Activated CD8-positive, alpha-beta memory T cell treated with anti-CD3 and anti-CD28 coated beads, Interleukin-2, amount 50 U/mL, for 1 hour (primary cell): Measurements from ENCODE around the gene SRRM3.
"Not testable (repeated sequence)": the region's sequence is repeated elsewhere in the genome, so short reads cannot be mapped to it uniquely, and the experiment has no call there.

Source experiments
- DNase-seq: peaks from one replicate; pipeline ENCODE4 v3.0.0-alpha.2; 2020; ENCODE audit errors: extremely low read depth

Gene SRRM3

DNA sequence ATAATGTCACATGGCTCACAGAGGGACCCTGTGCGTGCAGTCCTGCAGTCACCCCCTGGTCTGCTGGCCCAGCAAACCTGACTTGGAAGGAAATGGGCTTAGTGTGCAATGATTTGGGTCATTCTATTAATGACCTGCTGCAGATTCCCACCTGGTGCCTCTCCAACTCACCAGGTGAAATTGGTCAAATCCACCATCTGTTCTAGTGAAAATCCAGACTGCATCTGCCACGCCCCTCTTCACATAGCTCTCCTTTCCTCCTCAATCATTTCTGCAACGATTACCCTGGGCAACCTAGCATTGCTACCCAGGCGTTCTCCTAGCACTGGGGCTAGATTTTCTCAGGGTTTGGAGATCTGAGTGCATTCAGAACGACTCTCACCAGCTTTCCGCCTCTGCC lies 29.4 kb downstream of the SRRM3 start:
- no peak for DNase-seq

DNA sequence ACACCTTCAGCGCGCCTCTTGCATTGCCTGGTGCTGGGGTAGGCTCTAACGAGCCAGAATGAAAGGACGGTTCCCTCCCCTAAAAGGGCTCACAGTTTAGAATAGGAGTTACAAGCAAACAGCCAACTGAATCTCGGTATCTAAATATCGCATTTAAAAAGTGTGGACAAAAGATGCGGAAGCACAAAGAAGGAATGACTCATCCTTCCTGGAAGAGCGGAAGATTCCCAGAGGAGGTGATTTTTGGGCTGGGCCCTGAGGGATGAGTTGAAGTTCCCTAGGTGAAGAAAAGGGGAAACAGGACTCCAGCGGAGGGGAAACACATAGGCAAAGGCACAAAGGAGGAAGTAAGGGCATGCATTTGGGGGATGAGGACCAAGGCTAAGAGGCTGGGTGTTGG lies 29.9 kb downstream of the SRRM3 start:
- no peak for DNase-seq

DNA sequence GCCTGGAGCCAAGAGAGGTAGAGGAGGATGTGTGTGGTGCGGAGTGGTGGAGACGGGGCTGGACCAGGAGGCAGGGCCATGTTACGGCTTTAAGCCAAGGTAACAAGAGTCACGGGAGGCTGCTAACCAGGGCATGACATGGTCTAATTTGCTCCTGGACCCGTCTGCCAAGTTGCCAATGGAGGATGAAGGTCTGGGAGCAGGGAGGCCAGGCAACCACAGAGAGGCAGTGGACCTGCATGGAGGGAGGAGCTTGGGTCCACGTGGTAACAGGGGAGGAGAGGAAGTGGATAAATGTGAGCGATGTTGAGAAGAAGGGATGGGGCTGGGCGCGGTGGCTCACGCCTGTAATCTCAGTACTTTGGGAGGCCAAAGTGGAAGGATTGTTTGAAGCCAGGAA lies 31.0 kb downstream of the SRRM3 start:
- no peak for DNase-seq

DNA sequence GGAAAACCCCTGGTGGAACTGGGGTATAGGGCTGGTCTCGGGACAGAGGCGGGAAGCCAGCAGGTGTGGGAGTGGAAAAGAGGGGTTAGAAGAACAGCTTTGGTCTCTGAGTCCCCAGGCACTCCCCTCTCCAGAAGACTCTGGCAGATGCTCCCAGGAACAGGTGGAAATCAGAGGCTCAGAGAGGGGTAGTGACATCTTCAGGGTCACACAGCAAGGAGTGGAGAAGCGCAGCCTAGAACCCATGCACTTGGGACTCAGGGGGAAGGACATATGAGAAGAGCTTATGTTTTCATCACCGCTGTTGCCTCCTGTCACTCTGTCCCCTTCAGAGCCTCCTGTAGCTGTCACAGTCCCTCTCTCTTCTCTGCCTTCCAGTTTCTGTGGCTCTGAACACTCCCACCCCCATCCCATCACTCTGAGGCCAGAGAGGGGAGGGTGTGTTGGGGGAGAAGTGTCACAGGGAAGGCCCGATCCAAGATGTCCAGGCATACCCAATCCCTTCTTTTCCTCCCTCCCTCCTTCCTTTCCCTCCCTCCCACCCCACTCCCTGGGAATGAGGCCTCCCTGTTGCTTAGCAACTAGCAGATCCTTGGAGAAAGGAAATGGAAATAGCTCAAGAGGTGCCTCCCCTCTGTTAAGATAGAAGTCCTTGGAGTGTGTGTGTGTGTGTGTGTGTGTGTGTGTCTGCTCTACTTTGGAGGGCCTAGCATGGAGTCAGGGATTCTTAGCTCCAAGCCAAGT lies 32.0 kb downstream of the SRRM3 start:
- no peak for DNase-seq

GRCh38 chr7:76234282-76234584 lies 32.5 kb downstream of the SRRM3 start:
- DNase-seq, result no peak

GRCh38 chr7:76234931-76235441 lies 33.3 kb downstream of the SRRM3 start:
- peak; percentile 10 for DNase-seq

DNA sequence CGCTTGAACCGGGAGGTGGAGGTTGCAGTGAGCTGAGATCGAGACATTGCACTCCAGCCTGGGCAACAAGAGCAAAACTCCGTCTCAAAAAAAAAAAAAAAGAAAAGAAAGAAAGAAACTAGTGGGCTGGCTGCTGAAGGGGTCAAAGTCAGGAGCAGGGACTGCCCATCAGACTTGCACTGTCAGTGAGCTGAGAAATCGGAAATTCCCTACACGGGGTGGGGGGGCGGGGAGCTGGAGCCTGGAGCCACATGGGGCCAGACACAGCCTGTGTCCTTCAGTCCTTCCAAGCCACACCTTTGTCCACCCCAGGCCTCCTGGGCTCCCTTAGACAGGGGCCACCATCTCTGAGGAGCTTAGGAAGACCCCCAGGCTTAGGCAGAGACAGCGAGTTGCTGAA lies 34.5 kb downstream of the SRRM3 start:
- DNase-seq, result no peak

DNA sequence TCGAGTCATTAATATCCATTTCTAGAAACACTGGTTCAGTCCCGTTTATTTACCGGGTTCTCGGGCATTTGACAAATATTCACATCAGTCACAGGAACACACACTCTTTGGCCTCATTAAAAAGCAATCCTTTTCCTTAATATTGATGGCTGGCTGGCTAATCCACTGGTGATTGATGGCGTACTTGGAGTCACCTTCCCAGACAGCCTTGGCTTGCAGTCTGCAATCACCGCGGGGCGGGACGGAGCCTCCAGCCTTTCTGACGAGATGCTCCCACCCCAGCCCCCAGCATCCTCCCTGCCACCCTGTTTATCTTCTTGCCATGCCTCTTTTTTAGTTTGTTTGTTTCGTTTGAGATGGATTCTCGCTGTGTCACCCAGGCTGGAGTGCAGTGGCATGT lies 36.6 kb downstream of the SRRM3 start:
- no peak for DNase-seq

DNA sequence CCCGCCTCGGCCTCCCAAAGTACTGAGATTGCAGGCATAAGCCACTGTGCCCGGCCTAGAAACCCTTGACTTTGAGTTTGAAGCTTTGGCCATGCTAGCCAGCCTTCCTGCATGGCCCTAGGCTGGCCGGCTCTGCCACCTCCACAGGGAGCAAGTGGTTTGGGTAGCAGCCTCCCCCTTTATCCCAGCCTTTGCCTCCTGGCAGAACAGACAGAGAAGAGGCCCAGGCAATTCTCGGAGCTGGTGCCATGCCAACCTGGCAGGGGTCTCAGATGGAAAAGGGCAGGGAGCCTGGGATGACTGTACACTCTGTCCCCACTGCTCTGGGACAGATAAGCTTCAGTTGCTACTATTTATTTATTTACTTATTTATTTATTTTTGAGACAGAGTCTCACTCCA lies 39.4 kb downstream of the SRRM3 start:
- no peak for DNase-seq

GRCh38 chr7:76242517-76243063 lies 40.9 kb downstream of the SRRM3 start:
- DNase-seq, result not testable (repeated sequence)

DNA sequence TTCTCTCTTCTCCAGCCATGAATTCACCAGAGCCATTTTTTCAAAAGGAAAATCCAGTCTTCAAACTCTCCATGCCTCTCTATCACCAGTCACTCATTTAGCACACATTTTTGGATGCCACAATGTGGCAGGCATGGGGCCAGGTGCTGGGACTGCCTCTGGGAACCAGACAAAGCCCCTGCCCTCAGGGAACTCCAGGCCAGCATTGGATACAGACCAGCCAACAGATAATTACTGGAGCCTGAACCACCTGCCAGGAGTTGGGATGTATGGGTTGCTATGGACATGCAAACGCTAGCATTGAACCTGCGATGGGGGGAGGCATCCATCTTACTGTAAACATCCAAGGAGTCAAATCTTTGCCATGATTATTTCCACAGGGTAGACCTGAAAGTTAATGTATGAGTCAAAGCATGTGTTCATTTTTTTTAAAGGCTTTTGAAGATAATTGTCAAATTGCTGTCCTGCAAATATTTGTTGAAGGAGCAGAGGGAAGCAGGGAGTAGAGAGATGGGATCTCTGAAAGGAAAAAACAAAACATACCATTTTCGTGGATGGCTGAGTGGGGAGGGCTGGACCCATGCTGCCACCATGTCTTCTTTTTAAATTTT lies 43.2 kb downstream of the SRRM3 start:
- DNase-seq, result no peak

DNA sequence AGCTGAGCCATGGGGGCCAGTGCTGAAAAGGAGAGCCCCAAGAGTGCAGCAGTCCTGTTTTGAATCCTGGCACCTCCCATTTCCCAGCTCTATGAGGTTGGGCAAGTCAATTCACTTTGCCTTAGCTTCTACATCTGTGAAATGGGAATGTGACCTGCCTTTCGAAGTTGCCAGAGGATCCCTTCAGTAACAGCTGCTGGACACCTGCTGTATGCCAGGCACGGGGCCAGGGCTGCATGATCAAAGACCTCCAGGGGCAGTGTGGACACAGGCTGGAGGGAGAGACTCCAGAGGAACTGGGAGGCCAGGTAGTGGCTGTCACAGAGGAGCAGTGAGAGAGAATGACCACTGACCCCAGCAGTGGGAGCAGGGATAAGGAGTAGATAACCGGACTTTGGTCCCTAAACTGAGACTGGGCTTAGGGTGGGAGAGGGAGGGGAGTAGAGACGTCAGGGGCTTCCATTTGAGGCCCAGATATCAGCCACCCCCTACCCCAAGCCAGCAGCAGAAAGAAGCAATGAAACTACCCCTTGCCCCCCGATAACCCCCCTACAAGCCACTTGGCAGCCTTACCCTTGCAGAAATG lies 45.2 kb downstream of the SRRM3 start:
- DNase-seq, result no peak

GRCh38 chr7:76247938-76248337 lies 46.2 kb downstream of the SRRM3 start:
- no peak for DNase-seq

DNA sequence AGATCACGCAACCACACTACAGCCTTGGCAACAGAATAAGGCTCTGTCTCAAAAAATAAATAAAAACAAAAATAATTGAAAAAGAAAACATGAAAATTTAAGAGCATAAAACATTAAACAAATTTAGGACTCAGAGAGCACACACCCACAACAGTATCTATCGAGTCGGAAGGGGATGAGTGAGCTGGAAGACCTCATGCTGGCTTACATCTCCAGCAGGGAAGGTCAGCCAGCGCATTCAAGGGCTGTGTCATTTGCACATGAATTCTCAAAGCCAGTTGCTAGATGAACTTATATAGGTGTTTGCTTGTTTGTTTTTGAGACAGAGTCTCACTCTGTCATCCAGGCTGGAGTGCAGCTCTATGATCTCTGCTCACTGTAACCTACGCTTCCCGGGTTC lies 50.3 kb downstream of the SRRM3 start:
- no peak for DNase-seq

DNA sequence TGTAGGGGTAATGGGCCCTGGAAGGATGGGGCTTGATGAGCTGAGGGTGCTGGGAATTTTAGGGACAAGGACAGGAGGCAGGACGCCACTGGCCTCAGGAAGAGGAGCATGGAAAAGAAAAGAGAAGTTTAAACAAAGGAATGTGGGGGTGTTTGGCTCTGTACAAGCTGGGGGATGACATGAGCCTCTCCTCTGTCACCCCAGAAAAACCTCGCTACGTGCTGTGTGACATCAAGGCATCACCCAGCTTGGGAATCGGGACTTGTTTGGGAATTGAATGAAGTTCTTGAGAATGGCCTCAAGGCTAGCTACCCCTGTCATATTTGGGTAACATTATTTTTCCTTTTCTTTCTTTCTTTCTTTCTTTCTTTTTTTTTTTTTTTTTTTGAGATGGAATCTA lies 53.1 kb downstream of the SRRM3 start:
- DNase-seq, result no peak

DNA sequence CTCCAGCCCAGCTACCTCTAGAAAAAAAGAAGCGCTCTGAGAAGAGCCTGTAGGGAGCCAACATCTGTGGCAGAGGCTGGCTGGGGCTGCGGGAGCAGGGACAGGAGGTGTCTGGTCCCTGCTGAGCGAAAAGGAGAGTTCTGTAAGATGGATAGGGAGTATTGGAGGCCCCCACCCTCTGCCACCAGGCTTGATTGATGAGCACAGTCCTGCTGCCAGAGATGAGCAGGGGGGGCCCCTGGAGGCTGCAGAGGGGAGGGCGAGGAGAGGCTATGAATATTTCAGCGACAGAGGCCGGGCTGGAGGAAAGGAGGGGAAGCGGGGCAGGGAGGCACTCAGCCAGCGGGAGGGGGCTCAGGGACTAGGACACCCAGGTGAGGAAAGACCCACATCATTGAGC lies 56.3 kb downstream of the SRRM3 start:
- no peak for DNase-seq

DNA sequence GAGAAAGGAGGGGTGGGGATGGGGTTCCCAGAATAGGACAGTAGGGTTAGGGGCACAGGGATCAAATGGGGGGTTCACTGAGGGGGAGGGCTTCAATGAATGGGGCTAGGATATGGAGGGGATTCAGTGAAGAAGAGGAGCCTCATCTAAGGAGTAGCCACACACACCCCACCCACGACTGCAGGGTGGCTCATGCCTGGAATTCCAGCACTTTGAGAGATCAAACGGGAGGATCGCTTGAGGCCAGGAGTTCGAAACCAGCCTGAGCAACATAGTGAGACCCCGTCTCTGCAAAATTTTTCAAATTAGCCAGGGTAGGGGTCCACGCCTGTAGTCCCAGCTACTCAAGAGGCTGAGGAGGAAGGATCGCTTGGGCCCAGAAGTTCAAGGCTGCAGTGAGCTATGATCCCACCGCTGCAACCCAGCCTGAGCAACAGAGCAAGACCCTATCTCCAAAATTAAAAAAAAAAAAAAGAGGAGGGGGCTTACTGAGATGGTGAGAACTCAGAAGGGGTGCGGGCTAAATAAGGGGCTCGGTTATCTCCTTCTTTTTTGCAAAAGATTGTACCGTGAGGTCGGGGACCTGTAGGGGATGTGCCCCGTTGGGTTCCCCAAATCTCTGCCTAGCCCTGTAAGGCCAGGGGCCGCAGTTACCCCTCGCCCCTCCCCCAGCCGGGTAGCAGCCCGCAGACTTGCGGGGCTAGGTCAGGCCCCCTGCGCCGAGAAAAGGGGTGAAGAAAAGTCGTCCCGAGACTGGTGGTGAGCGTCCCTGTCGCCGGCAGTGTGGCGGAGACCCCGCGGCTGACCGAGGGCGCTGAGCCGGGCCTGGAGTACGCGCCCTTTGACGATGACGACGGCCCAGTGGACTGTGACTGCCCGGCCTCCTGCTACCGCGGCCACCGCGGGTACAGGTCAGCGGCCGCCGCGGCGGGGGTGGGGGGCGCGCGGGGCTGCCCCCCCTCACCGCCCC lies 57.7 kb downstream of the SRRM3 start:
- no peak for DNase-seq

DNA sequence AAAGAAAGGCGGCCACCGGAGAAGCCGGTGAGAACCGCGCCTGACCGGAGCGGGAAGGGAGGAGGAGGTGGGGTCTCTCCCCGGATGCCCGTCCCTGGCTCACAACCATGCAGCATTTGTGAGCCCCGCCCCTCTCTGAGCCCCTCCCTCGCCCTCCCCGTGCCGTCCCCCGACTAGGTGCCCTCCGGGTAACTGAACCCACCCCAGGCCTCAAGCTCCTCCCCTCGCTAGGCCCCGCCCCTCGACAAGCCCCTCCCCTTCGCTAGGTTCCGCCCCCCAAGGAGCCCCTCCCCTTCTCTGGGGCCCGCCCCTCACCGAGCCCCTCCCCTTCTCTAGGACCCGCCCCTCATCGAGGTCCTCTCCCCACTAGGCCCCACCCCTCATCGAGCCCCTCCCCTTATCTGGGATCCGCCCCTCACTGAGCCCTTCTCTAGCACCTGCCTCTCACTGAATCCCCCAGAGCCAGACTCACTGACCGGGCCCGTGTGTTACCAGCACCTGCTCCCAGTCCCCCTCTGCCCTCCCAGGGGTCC lies 58.5 kb downstream of the SRRM3 start:
- DNase-seq, result peak; percentile 9

GRCh38 chr7:76261329-76261728 lies 59.6 kb downstream of the SRRM3 start:
- DNase-seq, result no peak

- DNase-seq, result no peak
These were observed 60.2 kb downstream of the SRRM3 start for GRCh38 chr7:76261931-76262330.

GRCh38 chr7:76262683-76263402 lies 61.1 kb downstream of the SRRM3 start:
- no peak for DNase-seq
